ENCODE data around the gene LRG1. TPM values are rescaled to one million over a fixed set of nuclear protein-coding genes. Genes with fewer than 3 reads are reported as not detected.
A peak's percentile ranks its signal among the peaks of the same experiment; 100 is the strongest.

LRG1 gene
- total RNA-seq, 1 experiment from 2014 or later, result 0.64 TPM

- no peak for DNase-seq (ENCODE audit: low read depth)
Observed at GRCh38 chr19:4508698-4509097, 31.1 kb downstream of the LRG1 start.

- DNase-seq (ENCODE audit: low read depth), result no peak
Observed at GRCh38 chr19:4507804-4508203, 32.0 kb downstream of the LRG1 start.

GRCh38 chr19:4507150-4507452 is 32.7 kb downstream of the LRG1 start:
- DNase-seq (ENCODE audit: low read depth), result no peak

- peak; percentile 80 for DNase-seq (ENCODE audit: low read depth)
Observed at GRCh38 chr19:4506449-4507149, 33.2 kb downstream of the LRG1 start.

- no peak for DNase-seq (ENCODE audit: low read depth)
Observed at GRCh38 chr19:4505570-4506448, 34.0 kb downstream of the LRG1 start.

- DNase-seq (ENCODE audit: low read depth), result no peak
Observed at GRCh38 chr19:4504891-4505569, 34.8 kb downstream of the LRG1 start.

- DNase-seq (ENCODE audit: low read depth), result no peak
Observed at GRCh38 chr19:4504297-4504701, 35.5 kb downstream of the LRG1 start.

GRCh38 chr19:4503825-4504170 is 36.0 kb downstream of the LRG1 start:
- no peak for DNase-seq (ENCODE audit: low read depth)

GRCh38 chr19:4503132-4503824 is 36.6 kb downstream of the LRG1 start:
- DNase-seq (ENCODE audit: low read depth), result no peak

GRCh38 chr19:4502282-4503131 is 37.3 kb downstream of the LRG1 start:
- DNase-seq (ENCODE audit: low read depth), result no peak

- DNase-seq (ENCODE audit: low read depth), result no peak
Observed at GRCh38 chr19:4501691-4502090, 38.1 kb downstream of the LRG1 start.

GRCh38 chr19:4500841-4501591 is 38.8 kb downstream of the LRG1 start:
- DNase-seq (ENCODE audit: low read depth), result no peak

- DNase-seq (ENCODE audit: low read depth), result no peak
Observed at GRCh38 chr19:4499855-4500254, 40.0 kb downstream of the LRG1 start.

GRCh38 chr19:4499318-4499717 is 40.5 kb downstream of the LRG1 start:
- no peak for DNase-seq (ENCODE audit: low read depth)

- DNase-seq (ENCODE audit: low read depth), result no peak
Observed at GRCh38 chr19:4498694-4499093, 41.1 kb downstream of the LRG1 start.

GRCh38 chr19:4497770-4498389 is 42.0 kb downstream of the LRG1 start:
- no peak for DNase-seq (ENCODE audit: low read depth)

- no peak for DNase-seq (ENCODE audit: low read depth)
Observed at GRCh38 chr19:4496304-4496703, 43.5 kb downstream of the LRG1 start.

GRCh38 chr19:4495471-4495870 is 44.4 kb downstream of the LRG1 start:
- DNase-seq (ENCODE audit: low read depth), result no peak

- DNase-seq (ENCODE audit: low read depth), result no peak
Observed at GRCh38 chr19:4494691-4495064, 45.2 kb downstream of the LRG1 start.

Data from M059J (cell line).